ENCODE data around the gene GRIA4.

- TF ChIP-seq CTCF (IDR thresholded peaks at IDR 0.05) = no peak
- TF ChIP-seq POLR2A (IDR thresholded peaks at IDR 0.05) = no peak
- TF ChIP-seq POLR2AphosphoS5 (IDR thresholded peaks at IDR 0.05) = no peak
- no peak for TF ChIP-seq EP300 (IDR thresholded peaks at IDR 0.05)
Observed at GRCh38 chr11:105968021-105968697, 358.3 kb downstream of the GRIA4 start.

Data from sigmoid colon (tissue), 4 donors.